ENCODE measurements around the gene NCAM2. TPM values are rescaled to one million over a fixed set of nuclear protein-coding genes. Genes with fewer than 3 reads are reported as not detected.

NCAM2 gene
- polyA plus RNA-seq, result 1 to 10 TPM in 1 of 4 donors, under 1 TPM in 1, not detected in 2; 0.65 to 1.7 TPM
- long read RNA-seq, donor 1, result 0 reads
- long read RNA-seq, donor 2, result 0 reads
- long read RNA-seq, donor 3, result 0 reads
- long read RNA-seq, donor 4, result 0 reads
- long read RNA-seq, donor 5, result 0 reads
- long read RNA-seq, donor 6, result 0 reads
- long read RNA-seq, donor 7, full-length matches to known transcripts, result 1 of 1 reads
- long read RNA-seq, donor 7, partial matches to known transcripts, result 0 of 1 reads
- long read RNA-seq, donor 7, other reads (novel, unspliced or antisense), result 0 of 1 reads
- long read RNA-seq, donor 8, result 0 reads
- long read RNA-seq, donor 9, result 0 reads
- long read RNA-seq, donor 10, full-length matches to known transcripts, result 2 of 2 reads
- long read RNA-seq, donor 10, partial matches to known transcripts, result 0 of 2 reads
- long read RNA-seq, donor 10, other reads (novel, unspliced or antisense), result 0 of 2 reads

GRCh38 chr21:20997636-20998455, at the start of gene NCAM2:
TSS of gene NCAM2 (plus strand) at chr21:20998409.
- FAIRE-seq (no peak), DNase-seq (peak; percentile 14 to 76)
- Histone ChIP-seq H3K36me3 (ENCODE audit: control insufficient read depth in 3 of 3, insufficient read depth in 2 of 3, low read depth in 1 of 3, low read length in 3 of 3) (no peaks in the 10 kb centered on the region), H3K4me1 (ENCODE audit: control insufficient read depth in 3 of 3, insufficient read depth in 2 of 3, low read depth in 1 of 3, low read length in 2 of 3) (peaks cover 0 to 8% (median 0%) of the 10 kb centered on the region in 3 donors), H3K9me3 (ENCODE audit: control insufficient read depth in 2 of 2, insufficient read depth in 1 of 2, low read depth in 1 of 2, low read length in 1 of 2) (no peaks in the 10 kb centered on the region), H3K27ac (ENCODE audit: low read depth in 1 of 3, low read length in 2 of 3) (no peak within 1 kb of the TSS), H3K4me3 (ENCODE audit: low read depth in 1 of 3, low read length in 3 of 3) (peak within 1 kb of the TSS in 2 of 3 donors; percentile 21 to 57), H3K27me3 (ENCODE audit: control insufficient read depth in 3 of 3, insufficient read depth in 3 of 3, low read length in 3 of 3) (peaks cover 5 to 21% (median 12%) of the 10 kb centered on the region in 3 donors)
- WGBS, 3 donors, result 1 to 7% (median 6%) methylated on average over 64 to 86 of the region's 86 CpGs

GRCh38 chr21:20949884-20950283, 48.3 kb upstream of the NCAM2 start:
- FAIRE-seq, result no peak

GRCh38 chr21:20965816-20966215, 32.4 kb upstream of the NCAM2 start:
- Histone ChIP-seq H3K4me3 (ENCODE audit: low read depth in 1 of 3, low read length in 3 of 3) (no peak overlapping the region), H3K36me3 (ENCODE audit: control insufficient read depth in 3 of 3, insufficient read depth in 2 of 3, low read depth in 1 of 3, low read length in 3 of 3) (no peaks in the 10 kb centered on the region), H3K27me3 (ENCODE audit: control insufficient read depth in 3 of 3, insufficient read depth in 3 of 3, low read length in 3 of 3) (no peaks in the 10 kb centered on the region), H3K27ac (ENCODE audit: low read depth in 1 of 3, low read length in 2 of 3) (no peak overlapping the region), H3K9me3 (ENCODE audit: control insufficient read depth in 2 of 2, insufficient read depth in 1 of 2, low read depth in 1 of 2, low read length in 1 of 2) (peaks cover 0 to 3% of the 10 kb centered on the region in 2 donors), H3K4me1 (ENCODE audit: control insufficient read depth in 3 of 3, insufficient read depth in 2 of 3, low read depth in 1 of 3, low read length in 2 of 3) (no peaks in the 10 kb centered on the region)
- FAIRE-seq (no peak), DNase-seq (no peak)
- WGBS, 3 donors, result 79 to 83% (median 83%) methylated on average over 1 of the region's 1 CpG

More at GRCh38 chr21:20949884-20950283, 48.3 kb upstream of the NCAM2 start:
- H3K4me3 ChIP-seq (ENCODE audit: low read depth in 1 of 3, low read length in 3 of 3), result no peak overlapping the region
- no peak for DNase-seq
- H3K36me3 ChIP-seq (ENCODE audit: control insufficient read depth in 3 of 3, insufficient read depth in 2 of 3, low read depth in 1 of 3, low read length in 3 of 3), result no peaks in the 10 kb centered on the region
- 42 to 46% (median 45%) methylated on average over 4 of the region's 4 CpGs for whole genome bisulfite sequencing, 3 donors
- peaks cover 0 to 2% of the 10 kb centered on the region in 2 donors for H3K9me3 ChIP-seq (ENCODE audit: control insufficient read depth in 2 of 2, insufficient read depth in 1 of 2, low read depth in 1 of 2, low read length in 1 of 2)
- no peaks in the 10 kb centered on the region for H3K4me1 ChIP-seq (ENCODE audit: control insufficient read depth in 3 of 3, insufficient read depth in 2 of 3, low read depth in 1 of 3, low read length in 2 of 3)
- no peak overlapping the region for H3K27ac ChIP-seq (ENCODE audit: low read depth in 1 of 3, low read length in 2 of 3)
- no peaks in the 10 kb centered on the region for H3K27me3 ChIP-seq (ENCODE audit: control insufficient read depth in 3 of 3, insufficient read depth in 3 of 3, low read length in 3 of 3)

GRCh38 chr21:20968391-20968790, 29.8 kb upstream of the NCAM2 start:
- no peak overlapping the region for H3K27ac ChIP-seq (ENCODE audit: low read depth in 1 of 3, low read length in 2 of 3)
- no peaks in the 10 kb centered on the region for H3K36me3 ChIP-seq (ENCODE audit: control insufficient read depth in 3 of 3, insufficient read depth in 2 of 3, low read depth in 1 of 3, low read length in 3 of 3)
- H3K4me3 ChIP-seq (ENCODE audit: low read depth in 1 of 3, low read length in 3 of 3), result no peak overlapping the region
- H3K27me3 ChIP-seq (ENCODE audit: control insufficient read depth in 3 of 3, insufficient read depth in 3 of 3, low read length in 3 of 3), result no peaks in the 10 kb centered on the region
- H3K4me1 ChIP-seq (ENCODE audit: control insufficient read depth in 3 of 3, insufficient read depth in 2 of 3, low read depth in 1 of 3, low read length in 2 of 3), result no peaks in the 10 kb centered on the region
- FAIRE-seq (no peak), DNase-seq (no peak)
- 65 to 71% (median 70%) methylated on average over 4 of the region's 4 CpGs for WGBS, 3 donors
- peaks cover 0 to under 1% of the 10 kb centered on the region in 2 donors for H3K9me3 ChIP-seq (ENCODE audit: control insufficient read depth in 2 of 2, insufficient read depth in 1 of 2, low read depth in 1 of 2, low read length in 1 of 2)

- no peaks in the 10 kb centered on the region for H3K4me1 ChIP-seq (ENCODE audit: control insufficient read depth in 3 of 3, insufficient read depth in 2 of 3, low read depth in 1 of 3, low read length in 2 of 3)
- H3K27ac ChIP-seq (ENCODE audit: low read depth in 1 of 3, low read length in 2 of 3), result no peak overlapping the region
- no peaks in the 10 kb centered on the region for H3K36me3 ChIP-seq (ENCODE audit: control insufficient read depth in 3 of 3, insufficient read depth in 2 of 3, low read depth in 1 of 3, low read length in 3 of 3)
- no peaks in the 10 kb centered on the region for H3K9me3 ChIP-seq (ENCODE audit: control insufficient read depth in 2 of 2, insufficient read depth in 1 of 2, low read depth in 1 of 2, low read length in 1 of 2)
- DNase-seq (no peak), FAIRE-seq (no peak)
- H3K27me3 ChIP-seq (ENCODE audit: control insufficient read depth in 3 of 3, insufficient read depth in 3 of 3, low read length in 3 of 3), result no peaks in the 10 kb centered on the region
- WGBS, 3 donors, result 4 to 26% (median 12%) methylated on average over 1 of the region's 1 CpG
- H3K4me3 ChIP-seq (ENCODE audit: low read depth in 1 of 3, low read length in 3 of 3), result no peak overlapping the region
These were observed 27.5 kb upstream of the NCAM2 start for GRCh38 chr21:20970691-20971090.

- no peak overlapping the region for H3K4me3 ChIP-seq (ENCODE audit: low read depth in 1 of 3, low read length in 3 of 3)
- 5 to 19% (median 13%) methylated on average over 2 of the region's 2 CpGs for WGBS, 3 donors
- no peaks in the 10 kb centered on the region for H3K9me3 ChIP-seq (ENCODE audit: control insufficient read depth in 2 of 2, insufficient read depth in 1 of 2, low read depth in 1 of 2, low read length in 1 of 2)
- no peak overlapping the region for H3K27ac ChIP-seq (ENCODE audit: low read depth in 1 of 3, low read length in 2 of 3)
- H3K27me3 ChIP-seq (ENCODE audit: control insufficient read depth in 3 of 3, insufficient read depth in 3 of 3, low read length in 3 of 3), result no peaks in the 10 kb centered on the region
- DNase-seq (peak; percentile 2 to 38), FAIRE-seq (no peak)
- no peaks in the 10 kb centered on the region for H3K4me1 ChIP-seq (ENCODE audit: control insufficient read depth in 3 of 3, insufficient read depth in 2 of 3, low read depth in 1 of 3, low read length in 2 of 3)
- no peaks in the 10 kb centered on the region for H3K36me3 ChIP-seq (ENCODE audit: control insufficient read depth in 3 of 3, insufficient read depth in 2 of 3, low read depth in 1 of 3, low read length in 3 of 3)
These were observed 26.8 kb upstream of the NCAM2 start for GRCh38 chr21:20971296-20971921.

- peaks cover 5 to 19% (median 12%) of the 10 kb centered on the region in 3 donors for H3K27me3 ChIP-seq (ENCODE audit: control insufficient read depth in 3 of 3, insufficient read depth in 3 of 3, low read length in 3 of 3)
- no peaks in the 10 kb centered on the region for H3K36me3 ChIP-seq (ENCODE audit: control insufficient read depth in 3 of 3, insufficient read depth in 2 of 3, low read depth in 1 of 3, low read length in 3 of 3)
- H3K9me3 ChIP-seq (ENCODE audit: control insufficient read depth in 2 of 2, insufficient read depth in 1 of 2, low read depth in 1 of 2, low read length in 1 of 2), result no peaks in the 10 kb centered on the region
- no peak overlapping the region for H3K4me3 ChIP-seq (ENCODE audit: low read depth in 1 of 3, low read length in 3 of 3)
- no peak overlapping the region for H3K27ac ChIP-seq (ENCODE audit: low read depth in 1 of 3, low read length in 2 of 3)
- no peak for DNase-seq
- WGBS, 3 donors, result 84 to 90% (median 85%) methylated on average over 7 of the region's 7 CpGs
- no peak for FAIRE-seq
- H3K4me1 ChIP-seq (ENCODE audit: control insufficient read depth in 3 of 3, insufficient read depth in 2 of 3, low read depth in 1 of 3, low read length in 2 of 3), result peaks cover 0 to 8% (median 0%) of the 10 kb centered on the region in 3 donors
These were observed 3.4 kb upstream of the NCAM2 start for GRCh38 chr21:20994790-20995189.

Measured in small intestine (tissue), 16 donors.